ENCODE data around the gene MAP2K3.
"Not testable (repeated sequence)": the region's sequence is repeated elsewhere in the genome, so short reads cannot be mapped to it uniquely, and the experiment has no call there.

GRCh38 chr17:21324741-21325140, 40.2 kb downstream of the MAP2K3 start:
- TF ChIP-seq, protein P1, sequence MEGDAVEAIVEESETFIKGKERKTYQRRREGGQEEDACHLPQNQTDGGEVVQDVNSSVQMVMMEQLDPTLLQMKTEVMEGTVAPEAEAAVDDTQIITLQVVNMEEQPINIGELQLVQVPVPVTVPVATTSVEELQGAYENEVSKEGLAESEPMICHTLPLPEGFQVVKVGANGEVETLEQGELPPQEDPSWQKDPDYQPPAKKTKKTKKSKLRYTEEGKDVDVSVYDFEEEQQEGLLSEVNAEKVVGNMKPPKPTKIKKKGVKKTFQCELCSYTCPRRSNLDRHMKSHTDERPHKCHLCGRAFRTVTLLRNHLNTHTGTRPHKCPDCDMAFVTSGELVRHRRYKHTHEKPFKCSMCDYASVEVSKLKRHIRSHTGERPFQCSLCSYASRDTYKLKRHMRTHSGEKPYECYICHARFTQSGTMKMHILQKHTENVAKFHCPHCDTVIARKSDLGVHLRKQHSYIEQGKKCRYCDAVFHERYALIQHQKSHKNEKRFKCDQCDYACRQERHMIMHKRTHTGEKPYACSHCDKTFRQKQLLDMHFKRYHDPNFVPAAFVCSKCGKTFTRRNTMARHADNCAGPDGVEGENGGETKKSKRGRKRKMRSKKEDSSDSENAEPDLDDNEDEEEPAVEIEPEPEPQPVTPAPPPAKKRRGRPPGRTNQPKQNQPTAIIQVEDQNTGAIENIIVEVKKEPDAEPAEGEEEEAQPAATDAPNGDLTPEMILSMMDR (conservative IDR thresholded peaks at IDR 0.05 in 1 of 2, IDR thresholded peaks at IDR 0.05 in 1 of 2; ENCODE audit: low read depth in 1 of 2, low read length in 2 of 2), result not testable (repeated sequence)
- not testable (repeated sequence) for TF ChIP-seq EZH2 (IDR thresholded peaks at IDR 0.05; ENCODE audit: low read length, missing control alignments)
